GM21381 (cell line): Measurements from ENCODE around the gene IRX3.
"Not testable (repeated sequence)": the region's sequence is repeated elsewhere in the genome, so short reads cannot be mapped to it uniquely, and the experiment has no call there.

Experiments used
- ATAC-seq: cut with Tn5 transposase; IDR thresholded peaks from one replicate; pipeline ENCODE4 v1.9.1; 2021; ENCODE audit warnings: mild to moderate bottlenecking, moderate library complexity; ENCODE audit not compliant: unreplicated experiment

The IRX3 gene

GRCh38 chr16:54277845-54278703 is 8.5 kb downstream of the IRX3 start:
- ATAC-seq, result no peak

- no peak for ATAC-seq
These were observed 10.6 kb downstream of the IRX3 start for GRCh38 chr16:54275956-54276355.

GRCh38 chr16:54273566-54273965 is 13.0 kb downstream of the IRX3 start:
- no peak for ATAC-seq

- ATAC-seq, result no peak
These were observed 15.9 kb downstream of the IRX3 start for GRCh38 chr16:54270711-54271110.

- ATAC-seq, result no peak
These were observed 17.1 kb downstream of the IRX3 start for GRCh38 chr16:54269461-54269860.

GRCh38 chr16:54268766-54269165 is 17.8 kb downstream of the IRX3 start:
- no peak for ATAC-seq

GRCh38 chr16:54268340-54268739 is 18.2 kb downstream of the IRX3 start:
- no peak for ATAC-seq

GRCh38 chr16:54266363-54266955 is 20.1 kb downstream of the IRX3 start:
- ATAC-seq, result no peak

GRCh38 chr16:54265575-54266107 is 20.9 kb downstream of the IRX3 start:
- no peak for ATAC-seq

GRCh38 chr16:54253118-54253517 is 33.5 kb downstream of the IRX3 start:
- ATAC-seq, result no peak

- ATAC-seq, result no peak
These were observed 37.5 kb downstream of the IRX3 start for GRCh38 chr16:54248863-54249710.

- ATAC-seq, result not testable (repeated sequence)
These were observed 38.9 kb downstream of the IRX3 start for GRCh38 chr16:54247705-54248104.

GRCh38 chr16:54246454-54246821 is 40.1 kb downstream of the IRX3 start:
- no peak for ATAC-seq

- no peak for ATAC-seq
These were observed 40.7 kb downstream of the IRX3 start for GRCh38 chr16:54245788-54246453.

GRCh38 chr16:54244061-54244886 is 42.3 kb downstream of the IRX3 start:
- ATAC-seq, result no peak

- no peak for ATAC-seq
These were observed 43.4 kb downstream of the IRX3 start for GRCh38 chr16:54243202-54243601.

GRCh38 chr16:54242199-54242598 is 44.4 kb downstream of the IRX3 start:
- ATAC-seq, result no peak

GRCh38 chr16:54241525-54241924 is 45.1 kb downstream of the IRX3 start:
- no peak for ATAC-seq

GRCh38 chr16:54240271-54241129 is 46.1 kb downstream of the IRX3 start:
- no peak for ATAC-seq
